Astrocyte (in vitro differentiated cells and primary cell): Measurements from ENCODE around the gene RPGRIP1L.

Experiments
- CTCF ChIP-seq: IDR thresholded peaks from 2 replicates; pipeline ENCODE4 v1.5.1; 2011; ENCODE audit warnings: low read depth, mild to moderate bottlenecking, inconsistent platforms, low read length, moderate library complexity; ENCODE audit not compliant: insufficient read depth
- EZH2 ChIP-seq: IDR thresholded peaks from 2 replicates; pipeline ENCODE4 v1.6.1; 2012; ENCODE audit warnings: mild to moderate bottlenecking, low read length, inconsistent platforms; ENCODE audit not compliant: insufficient read depth

- TF ChIP-seq CTCF (no peak), EZH2 (no peak)
These were observed 23.0 kb upstream of the RPGRIP1L start for GRCh38 chr16:53726625-53727024.
